Measurements from ENCODE around the gene CARMIL1. TPM values are rescaled to one million over a fixed set of nuclear protein-coding genes. Genes with fewer than 3 reads are reported as not detected.

The CARMIL1 gene
- total RNA-seq, 3 donors from 2014 or later = 1.2 to 1.9 (median 1.2) TPM

- Mint-ChIP-seq H3K36me3 (ENCODE audit: insufficient read depth) (no peaks in the 10 kb centered on the region), H3K4me1 (ENCODE audit: low read depth) (no peaks in the 10 kb centered on the region), H3K9me3 (peaks cover 7% of the 10 kb centered on the region), H3K4me3 (no peak overlapping the region), H3K27me3 (ENCODE audit: low read depth) (peaks cover 35% of the 10 kb centered on the region)
- no peak for ATAC-seq
- DNase-seq = no peak
These were observed 361.3 kb downstream of the CARMIL1 start for GRCh38 chr6:25640446-25640845.

- DNase-seq (no peak), ATAC-seq (no peak)
- H3K9me3 Mint-ChIP-seq = peaks cover 7% of the 10 kb centered on the region
- peaks cover 39% of the 10 kb centered on the region for H3K27me3 Mint-ChIP-seq (ENCODE audit: low read depth)
- H3K4me1 Mint-ChIP-seq (ENCODE audit: low read depth) = no peaks in the 10 kb centered on the region
- H3K36me3 Mint-ChIP-seq (ENCODE audit: insufficient read depth) = no peaks in the 10 kb centered on the region
- H3K4me3 Mint-ChIP-seq = no peak overlapping the region
These were observed 361.7 kb downstream of the CARMIL1 start for GRCh38 chr6:25640891-25641290.

GRCh38 chr6:25641377-25641776, 362.2 kb downstream of the CARMIL1 start:
- Mint-ChIP-seq H3K4me1 (ENCODE audit: low read depth) (no peaks in the 10 kb centered on the region), H3K27me3 (ENCODE audit: low read depth) (peaks cover 43% of the 10 kb centered on the region), H3K9me3 (peaks cover 7% of the 10 kb centered on the region), H3K4me3 (no peak overlapping the region), H3K36me3 (ENCODE audit: insufficient read depth) (no peaks in the 10 kb centered on the region)
- ATAC-seq = no peak
- DNase-seq = no peak

GRCh38 chr6:25641940-25642666, 362.9 kb downstream of the CARMIL1 start:
- no peaks in the 10 kb centered on the region for H3K36me3 Mint-ChIP-seq (ENCODE audit: insufficient read depth)
- peaks cover 7% of the 10 kb centered on the region for H3K9me3 Mint-ChIP-seq
- H3K4me1 Mint-ChIP-seq (ENCODE audit: low read depth) = no peaks in the 10 kb centered on the region
- no peak for ATAC-seq
- H3K27me3 Mint-ChIP-seq (ENCODE audit: low read depth) = peaks cover 47% of the 10 kb centered on the region
- no peak for DNase-seq
- no peak overlapping the region for H3K4me3 Mint-ChIP-seq

- H3K27me3 Mint-ChIP-seq (ENCODE audit: low read depth) = peaks cover 47% of the 10 kb centered on the region
- H3K4me3 Mint-ChIP-seq = no peak overlapping the region
- peaks cover 7% of the 10 kb centered on the region for H3K9me3 Mint-ChIP-seq
- no peak for DNase-seq
- no peaks in the 10 kb centered on the region for H3K4me1 Mint-ChIP-seq (ENCODE audit: low read depth)
- no peaks in the 10 kb centered on the region for H3K36me3 Mint-ChIP-seq (ENCODE audit: insufficient read depth)
- no peak for ATAC-seq
These were observed 363.6 kb downstream of the CARMIL1 start for GRCh38 chr6:25642667-25643328.

DNA sequence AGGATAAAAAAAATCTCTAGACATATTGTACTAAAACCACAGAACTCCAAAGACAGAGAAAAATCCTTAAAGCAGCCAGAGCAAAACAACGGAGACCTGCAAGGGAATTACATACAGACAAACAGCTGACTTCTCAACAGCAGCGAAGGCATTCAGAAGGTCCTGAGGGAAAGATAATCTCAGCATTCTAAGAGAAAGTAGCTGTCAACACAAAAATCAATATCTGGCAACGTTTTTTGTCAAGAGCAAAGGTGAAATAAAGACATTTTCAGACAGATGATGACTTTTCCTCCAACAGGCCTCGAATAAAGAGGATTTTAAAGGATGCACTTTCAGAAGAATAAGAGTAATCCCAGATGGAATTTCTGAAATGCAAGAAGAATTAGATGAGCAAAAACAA, 366.7 kb downstream of the CARMIL1 start:
- Mint-ChIP-seq H3K9me3 (peaks cover 7% of the 10 kb centered on the region), H3K36me3 (ENCODE audit: insufficient read depth) (no peaks in the 10 kb centered on the region), H3K27me3 (ENCODE audit: low read depth) (peaks cover 49% of the 10 kb centered on the region), H3K4me1 (ENCODE audit: low read depth) (no peaks in the 10 kb centered on the region), H3K4me3 (no peak overlapping the region)
- DNase-seq (no peak), ATAC-seq (no peak)

DNA sequence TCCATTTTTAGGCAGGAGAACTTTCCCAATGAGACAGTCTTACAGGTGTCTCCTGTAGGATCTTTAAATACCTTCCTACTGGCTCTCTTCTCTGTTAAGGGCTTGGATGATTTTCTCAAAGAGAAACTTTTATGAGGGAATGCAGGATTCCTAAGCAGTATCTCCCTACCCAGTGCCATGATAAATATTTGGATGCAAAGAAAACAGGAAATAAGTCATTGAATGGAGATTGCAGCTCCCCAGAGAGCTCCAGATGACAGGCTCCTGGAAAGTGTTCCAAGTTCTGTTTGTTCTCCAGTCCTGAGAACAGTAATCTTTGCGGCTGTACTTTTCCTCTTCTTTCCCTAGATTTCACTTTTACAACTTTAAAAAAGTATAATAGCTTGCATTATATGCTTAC, 370.4 kb downstream of the CARMIL1 start:
- Mint-ChIP-seq H3K36me3 (ENCODE audit: insufficient read depth) (no peaks in the 10 kb centered on the region), H3K9me3 (no peaks in the 10 kb centered on the region), H3K27me3 (ENCODE audit: low read depth) (peaks cover 54% of the 10 kb centered on the region), H3K4me3 (no peak overlapping the region), H3K4me1 (ENCODE audit: low read depth) (no peaks in the 10 kb centered on the region)
- ATAC-seq (no peak), DNase-seq (no peak)

- no peak within 1 kb of the TSS for H3K4me3 Mint-ChIP-seq
- ATAC-seq = peak; percentile 43 to 51
- DNase-seq = no peak
- H3K27me3 Mint-ChIP-seq (ENCODE audit: low read depth) = peaks cover 53% of the 10 kb centered on the region
- no peaks in the 10 kb centered on the region for H3K4me1 Mint-ChIP-seq (ENCODE audit: low read depth)
- no peaks in the 10 kb centered on the region for H3K9me3 Mint-ChIP-seq
- no peaks in the 10 kb centered on the region for H3K36me3 Mint-ChIP-seq (ENCODE audit: insufficient read depth)
These were observed 372.9 kb downstream of the CARMIL1 start, which contains the start of gene SCGN for GRCh38 chr6:25652007-25652515. TSS of gene SCGN (plus strand) at chr6:25652215. CDS start at chr6:25652404, 189 bp downstream.

- H3K27me3 Mint-ChIP-seq (ENCODE audit: low read depth) = peaks cover 51% of the 10 kb centered on the region
- no peaks in the 10 kb centered on the region for H3K4me1 Mint-ChIP-seq (ENCODE audit: low read depth)
- no peak for DNase-seq
- H3K4me3 Mint-ChIP-seq = no peak overlapping the region
- no peaks in the 10 kb centered on the region for H3K36me3 Mint-ChIP-seq (ENCODE audit: insufficient read depth)
- no peak for ATAC-seq
- H3K9me3 Mint-ChIP-seq = no peaks in the 10 kb centered on the region
These were observed 376.5 kb downstream of the CARMIL1 start for GRCh38 chr6:25655723-25656122.

GRCh38 chr6:25659633-25660368, 380.6 kb downstream of the CARMIL1 start:
- Mint-ChIP-seq H3K27me3 (ENCODE audit: low read depth) (peaks cover 32% of the 10 kb centered on the region), H3K9me3 (no peaks in the 10 kb centered on the region), H3K4me1 (ENCODE audit: low read depth) (no peaks in the 10 kb centered on the region), H3K4me3 (no peak overlapping the region), H3K36me3 (ENCODE audit: insufficient read depth) (no peaks in the 10 kb centered on the region)
- no peak for DNase-seq
- ATAC-seq = no peak

DNA sequence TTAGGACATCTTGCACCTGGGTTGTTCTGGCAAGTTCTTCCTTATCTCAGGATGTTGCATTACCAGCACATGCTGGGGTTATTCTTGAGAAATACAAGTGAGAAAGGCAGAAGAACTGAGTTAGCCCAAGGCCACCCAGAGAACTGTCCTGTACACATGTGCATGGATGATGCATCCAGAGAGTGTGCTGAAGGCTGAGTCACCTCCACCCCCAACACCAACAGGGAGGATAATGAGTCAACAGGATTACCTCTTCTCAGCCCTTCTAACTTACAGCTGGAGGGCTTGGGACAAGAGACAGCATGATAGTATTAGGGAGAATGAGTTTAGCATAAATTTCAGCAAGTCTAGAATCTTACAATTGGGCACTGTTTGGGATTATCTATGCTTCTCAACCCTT, 381.3 kb downstream of the CARMIL1 start:
- Mint-ChIP-seq H3K27me3 (ENCODE audit: low read depth) (peaks cover 31% of the 10 kb centered on the region), H3K4me1 (ENCODE audit: low read depth) (no peaks in the 10 kb centered on the region), H3K36me3 (ENCODE audit: insufficient read depth) (no peaks in the 10 kb centered on the region), H3K9me3 (no peaks in the 10 kb centered on the region), H3K4me3 (no peak overlapping the region)
- DNase-seq (no peak), ATAC-seq (peak; percentile 88 to 93)

GRCh38 chr6:25661129-25661779, 382.1 kb downstream of the CARMIL1 start:
- Mint-ChIP-seq H3K4me1 (ENCODE audit: low read depth) (no peaks in the 10 kb centered on the region), H3K36me3 (ENCODE audit: insufficient read depth) (no peaks in the 10 kb centered on the region), H3K9me3 (no peaks in the 10 kb centered on the region), H3K27me3 (ENCODE audit: low read depth) (peaks cover 31% of the 10 kb centered on the region), H3K4me3 (no peak overlapping the region)
- no peak for ATAC-seq
- DNase-seq = no peak

- no peaks in the 10 kb centered on the region for H3K4me1 Mint-ChIP-seq (ENCODE audit: low read depth)
- no peaks in the 10 kb centered on the region for H3K9me3 Mint-ChIP-seq
- no peak for DNase-seq
- ATAC-seq = no peak
- H3K27me3 Mint-ChIP-seq (ENCODE audit: low read depth) = peaks cover 18% of the 10 kb centered on the region
- no peak overlapping the region for H3K4me3 Mint-ChIP-seq
- H3K36me3 Mint-ChIP-seq (ENCODE audit: insufficient read depth) = no peaks in the 10 kb centered on the region
These were observed 386.3 kb downstream of the CARMIL1 start for GRCh38 chr6:25665455-25665854.

- DNase-seq (no peak), ATAC-seq (no peak)
- H3K36me3 Mint-ChIP-seq (ENCODE audit: insufficient read depth) = no peaks in the 10 kb centered on the region
- H3K4me3 Mint-ChIP-seq = no peak overlapping the region
- peaks cover 10% of the 10 kb centered on the region for H3K27me3 Mint-ChIP-seq (ENCODE audit: low read depth)
- H3K9me3 Mint-ChIP-seq = no peaks in the 10 kb centered on the region
- H3K4me1 Mint-ChIP-seq (ENCODE audit: low read depth) = no peaks in the 10 kb centered on the region
These were observed 390.2 kb downstream of the CARMIL1 start for GRCh38 chr6:25669413-25669812.
